Activated CD8-positive, alpha-beta memory T cell treated with anti-CD3 and anti-CD28 coated beads, Interleukin-2, amount 50 U/mL, for 1 hour (primary cell): ENCODE data around the gene ZNF226.
"Not testable (repeated sequence)": the region's sequence is repeated elsewhere in the genome, so short reads cannot be mapped to it uniquely, and the experiment has no call there.

Experiments used
- DNase-seq: peaks from one replicate; pipeline ENCODE4 v3.0.0-alpha.2; 2020; ENCODE audit errors: extremely low read depth

The ZNF226 gene

DNA sequence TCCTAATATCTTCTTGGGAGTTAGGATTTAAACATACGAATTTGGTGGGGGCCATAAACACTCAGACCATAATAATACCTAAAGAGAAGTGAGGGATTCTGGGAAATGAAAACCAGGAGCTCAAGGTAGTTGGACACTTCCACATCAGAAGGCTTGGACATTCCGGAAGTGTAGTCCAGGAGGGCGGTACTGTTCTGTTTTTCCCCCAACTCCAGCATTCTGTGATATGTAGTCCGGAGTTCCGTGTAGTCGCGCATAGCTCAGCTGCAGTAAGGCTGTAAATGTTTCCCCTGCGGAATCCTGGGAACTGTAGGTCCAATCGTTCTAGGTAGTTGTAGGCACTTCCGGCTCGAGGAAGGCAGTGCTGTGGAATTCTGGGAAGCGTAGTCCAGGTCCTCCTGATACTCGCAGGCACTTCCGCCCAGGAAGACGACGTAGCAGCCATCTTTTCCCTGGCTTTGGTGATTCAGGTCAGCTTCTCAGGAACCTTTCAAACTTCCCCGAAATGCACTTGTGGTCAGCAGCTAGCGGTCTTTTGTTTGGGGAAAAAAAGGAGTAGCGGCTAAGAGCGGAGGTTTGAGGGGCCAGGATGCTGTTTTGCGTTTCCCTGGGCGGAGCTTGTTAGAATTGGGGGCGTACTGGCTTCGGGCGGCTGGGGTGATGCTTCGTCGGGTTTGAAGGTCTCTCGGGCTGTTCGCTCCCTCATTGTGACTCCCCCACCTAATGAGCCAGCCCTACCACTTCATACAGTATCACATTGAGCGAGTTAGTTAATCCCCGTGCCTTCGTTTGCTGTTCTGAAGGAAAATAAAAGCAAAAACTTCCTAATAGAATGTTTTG, at the start of gene ZNF226:
ZNF226 (plus strand) TSS at position 428 of the 840 bp plus-strand sequence. CDS start 4,981 bp downstream, outside the sequence.
- peak; percentile 68 for DNase-seq

DNA sequence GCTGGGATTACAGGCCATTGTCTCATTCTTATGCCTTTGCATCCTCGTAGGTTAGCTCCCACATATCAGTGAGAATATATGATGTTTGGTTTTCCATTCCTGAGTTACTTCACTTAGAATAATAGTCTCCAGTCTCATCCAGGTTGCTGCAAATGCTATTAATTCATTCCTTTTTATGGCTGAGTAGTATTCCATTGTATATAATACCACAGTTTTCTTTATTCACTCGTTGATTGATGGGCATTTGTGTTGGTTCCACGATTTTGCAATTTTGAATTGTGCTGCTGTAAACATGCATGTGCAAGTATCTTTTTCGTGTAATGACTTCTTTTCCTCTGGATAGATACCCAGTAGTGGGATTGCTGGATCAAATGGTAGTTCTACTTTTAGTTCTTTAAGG, 43.7 kb upstream of the ZNF226 start:
- DNase-seq = not testable (repeated sequence)

- DNase-seq = no peak
Observed at GRCh38 chr19:44131955-44132354, 32.9 kb upstream of the ZNF226 start.

DNA sequence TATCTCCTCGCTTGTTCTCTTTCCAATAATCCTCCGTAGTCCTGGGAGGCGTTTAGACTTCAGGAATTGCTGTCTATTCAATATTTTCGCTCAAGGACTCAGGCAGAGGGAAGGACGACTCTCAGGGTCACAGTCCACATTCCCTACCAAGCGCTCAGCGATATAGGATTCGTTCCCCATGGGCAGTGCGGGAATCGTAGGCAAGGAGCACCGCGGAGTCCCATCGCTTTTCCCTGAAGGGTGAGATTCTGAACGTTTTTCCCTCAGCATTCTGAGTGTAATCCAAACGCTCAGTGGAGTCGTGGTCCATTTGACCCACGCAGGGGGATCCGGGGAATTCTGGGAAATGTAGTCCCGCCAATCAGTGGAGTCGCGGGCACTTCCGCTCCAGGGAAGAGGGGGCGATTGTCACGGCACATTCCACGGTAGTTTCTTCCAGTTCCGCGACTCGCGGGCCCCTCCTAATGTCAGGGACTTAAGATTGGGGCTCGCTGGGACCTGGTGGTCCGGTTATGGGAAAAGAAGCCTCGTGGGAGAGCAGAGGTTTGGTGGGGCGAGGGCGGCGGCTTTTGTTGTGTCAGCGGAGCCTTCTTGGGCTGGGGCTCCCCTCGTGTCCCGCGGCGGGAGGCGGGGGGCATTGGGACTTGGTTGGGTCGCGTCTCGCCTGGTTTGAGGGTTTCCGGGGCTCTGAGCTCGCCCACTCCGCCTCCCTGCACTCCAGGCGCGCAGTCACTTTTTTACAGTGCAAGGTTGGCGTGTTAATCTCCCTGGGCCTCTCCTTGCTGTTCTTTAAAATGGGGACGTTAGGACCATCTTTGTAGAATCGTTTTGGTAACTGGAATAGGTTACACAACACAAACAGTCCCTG, 23.5 kb upstream of the ZNF226 start, which contains the start of gene ZNF234:
ZNF234 (plus strand) TSS at position 364 of the 868 bp plus-strand sequence. CDS start 3,079 bp downstream, outside the sequence.
- DNase-seq = peak; percentile 43

GRCh38 chr19:44142059-44142433, 22.9 kb upstream of the ZNF226 start:
- DNase-seq = no peak

DNA sequence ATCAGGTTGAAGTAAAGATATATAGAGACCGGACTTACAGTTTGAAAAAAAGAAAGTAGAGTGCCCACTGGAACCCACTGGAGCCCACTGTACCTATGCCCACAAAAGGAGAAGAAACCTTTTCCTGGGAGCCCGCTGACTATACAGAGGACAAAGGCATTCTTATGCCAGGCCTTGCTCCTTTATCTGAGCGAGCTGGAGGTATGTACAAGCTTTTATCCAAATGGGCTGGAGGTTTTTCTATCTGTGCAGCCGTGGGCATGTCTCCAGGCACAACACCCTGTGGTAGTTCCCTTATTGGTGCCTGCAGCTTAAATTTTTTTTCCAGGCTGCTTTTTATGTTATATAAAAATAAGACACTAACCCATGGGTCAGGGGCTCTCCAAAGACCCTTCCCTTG, 15.1 kb upstream of the ZNF226 start:
- DNase-seq = no peak

GRCh38 chr19:44151491-44151890, 13.4 kb upstream of the ZNF226 start:
- no peak for DNase-seq

DNA sequence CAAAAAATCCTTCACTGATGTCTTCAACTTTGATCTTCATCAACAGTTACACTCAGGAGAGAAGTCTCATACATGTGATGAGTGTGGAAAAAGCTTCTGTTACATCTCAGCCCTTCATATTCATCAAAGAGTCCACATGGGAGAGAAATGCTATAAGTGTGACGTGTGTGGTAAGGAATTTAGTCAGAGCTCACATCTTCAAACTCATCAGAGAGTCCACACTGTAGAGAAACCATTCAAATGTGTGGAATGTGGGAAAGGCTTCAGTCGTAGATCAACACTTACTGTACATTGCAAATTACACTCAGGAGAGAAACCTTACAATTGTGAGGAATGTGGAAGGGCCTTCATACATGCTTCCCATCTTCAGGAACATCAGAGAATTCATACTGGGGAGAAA, 8.4 kb upstream of the ZNF226 start:
- DNase-seq = no peak

DNA sequence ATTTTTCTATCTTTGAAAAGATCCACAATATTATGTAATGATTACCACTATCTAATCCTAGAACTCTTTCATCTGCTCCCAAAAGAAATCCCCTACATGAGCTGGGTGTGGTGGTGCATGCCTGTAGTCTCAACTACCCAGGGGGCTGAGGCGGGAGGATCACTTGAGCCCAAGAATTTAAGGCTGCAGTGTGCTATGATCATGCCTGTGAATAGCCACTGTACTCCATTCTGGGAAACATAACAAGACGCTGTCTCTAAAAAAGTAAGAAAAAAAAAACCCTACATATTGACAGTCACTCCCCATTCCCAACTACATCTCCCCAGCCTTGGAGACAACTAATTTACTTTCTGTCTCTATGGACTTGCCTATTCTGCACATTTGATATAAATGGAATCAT, 1.1 kb upstream of the ZNF226 start:
- no peak for DNase-seq

- no peak for DNase-seq
Observed at GRCh38 chr19:44164327-44164672, 600 bp upstream of the ZNF226 start.

- DNase-seq = not testable (repeated sequence)
Observed at GRCh38 chr19:44170660-44171059, 5.8 kb downstream of the ZNF226 start.

- no peak for DNase-seq
Observed at GRCh38 chr19:44176590-44176989, 11.7 kb downstream of the ZNF226 start.

DNA sequence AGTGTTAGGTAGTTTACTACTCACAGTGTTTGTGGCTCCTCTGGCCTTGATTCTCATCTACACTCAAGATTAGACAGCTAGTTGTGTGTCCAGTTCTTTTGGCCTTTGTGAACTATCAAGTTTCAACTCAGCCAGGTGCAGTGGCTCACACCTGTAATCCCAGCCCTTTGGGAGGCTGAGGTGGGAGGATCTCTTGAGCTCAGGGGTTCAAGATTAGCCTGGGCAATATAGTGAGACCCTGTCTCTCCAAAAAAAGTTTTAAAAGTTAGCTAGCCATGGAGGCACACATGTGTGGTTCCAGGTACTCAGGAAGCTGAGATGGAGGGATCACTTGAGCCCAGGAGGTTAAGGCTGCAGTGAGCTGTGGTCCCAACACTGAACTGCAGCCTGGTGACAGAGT, 16.1 kb downstream of the ZNF226 start:
- DNase-seq = no peak

DNA sequence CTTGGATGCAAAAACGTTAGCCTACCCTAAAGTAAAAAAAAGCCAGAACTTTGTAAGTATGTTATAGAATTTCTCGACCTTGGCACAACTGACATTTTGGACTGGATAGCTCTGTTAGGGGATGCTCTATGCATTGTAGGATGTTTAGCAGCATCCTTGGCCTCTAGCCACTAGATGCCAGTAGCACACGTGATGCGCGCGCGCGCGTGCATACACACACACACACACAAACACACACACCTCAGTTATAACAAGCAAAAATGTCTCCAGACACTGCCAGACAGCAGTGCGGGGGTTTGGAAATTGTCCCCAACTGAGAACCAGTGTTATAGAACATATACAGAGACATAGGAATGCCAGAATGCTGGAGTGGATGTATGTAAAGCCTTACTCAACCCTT, 17.2 kb downstream of the ZNF226 start:
- DNase-seq = no peak

GRCh38 chr19:44190020-44190419, 25.1 kb downstream of the ZNF226 start:
- DNase-seq = no peak

- DNase-seq = no peak
Observed at GRCh38 chr19:44192127-44192526, 27.2 kb downstream of the ZNF226 start.

- no peak for DNase-seq
Observed at GRCh38 chr19:44196772-44197171, 31.9 kb downstream of the ZNF226 start.

DNA sequence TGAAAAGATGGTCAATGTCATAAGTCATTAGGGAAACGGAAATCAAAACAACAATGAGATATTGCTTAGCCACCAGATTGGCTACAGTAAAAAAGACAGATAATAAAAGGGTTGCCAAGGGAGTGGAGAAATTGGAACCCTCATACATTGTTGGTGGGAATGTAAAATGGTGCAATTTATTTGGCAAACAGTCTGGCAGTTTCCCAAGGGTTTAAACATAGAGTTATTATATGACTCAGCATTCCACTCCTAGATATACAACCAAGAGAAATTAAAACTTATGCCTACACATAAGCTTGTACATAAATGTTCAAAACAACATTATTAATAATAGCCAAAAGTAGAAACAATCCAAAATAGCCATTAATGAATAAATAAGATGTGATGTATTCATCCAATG, 37.6 kb downstream of the ZNF226 start:
- DNase-seq = no peak

GRCh38 chr19:44202974-44203373, 38.1 kb downstream of the ZNF226 start:
- no peak for DNase-seq

DNA sequence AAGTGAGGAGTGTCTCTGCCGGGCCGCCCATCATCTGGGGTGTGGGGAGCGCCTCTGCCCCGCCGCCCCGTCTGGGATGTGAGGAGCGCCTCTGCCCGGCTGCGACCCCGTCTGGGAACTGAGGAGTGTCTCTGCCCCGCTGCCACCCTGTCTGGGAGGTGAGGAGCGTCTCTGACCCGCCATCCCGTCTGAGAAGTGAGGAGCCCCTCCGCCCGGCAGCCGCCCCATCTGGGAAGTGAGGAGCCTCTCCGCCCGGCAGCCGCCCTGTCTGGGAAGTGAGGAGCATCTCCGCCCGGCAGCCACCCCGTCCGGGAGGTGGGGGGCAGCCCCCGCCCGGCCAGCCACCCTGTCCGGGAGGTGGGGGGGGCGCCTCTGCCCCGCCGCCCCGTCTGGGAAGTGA, 39.0 kb downstream of the ZNF226 start:
- DNase-seq = not testable (repeated sequence)

GRCh38 chr19:44204772-44205171, 39.9 kb downstream of the ZNF226 start:
- DNase-seq = no peak

GRCh38 chr19:44207126-44207803, 42.4 kb downstream of the ZNF226 start:
- DNase-seq = peak; percentile 46
